Kidney (tissue), 14 donors: ENCODE measurements around the gene DUS4L. TPM values are rescaled to one million over a fixed set of nuclear protein-coding genes. Genes with fewer than 3 reads are reported as not detected.

Experiments used
- DNase-seq, 5 donors: peaks; one replicate each; pipeline ENCODE4 v3.0.0-alpha.2; 2013 to 2020
- FAIRE-seq: peaks from 2 replicates; lab custom pipeline; 2012; peaks lifted over from hg19 to GRCh38; lab: Jason Lieb, UNC
- H3K27ac ChIP-seq, 2 donors: one replicate each; pipeline ENCODE4 v1.7.0; 2013; ENCODE audit warnings: low read depth in 2 of 2, low read length in 2 of 2, inconsistent platforms in 1 of 2
- H3K27me3 ChIP-seq: one replicate; pipeline ENCODE4 v1.7.1; 2013; ENCODE audit warnings: low read length, inconsistent platforms; ENCODE audit not compliant: control insufficient read depth, insufficient read depth
- H3K36me3 ChIP-seq, 3 donors: one replicate each; pipeline versions ENCODE4 v1.7.0 to v1.7.1; 2013; ENCODE audit warnings: low read length in 3 of 3, control low read depth in 1 of 3, inconsistent platforms in 1 of 3; ENCODE audit not compliant: insufficient read depth in 3 of 3, control insufficient read depth in 2 of 3
- H3K4me1 ChIP-seq, 3 donors: one replicate each; pipeline versions ENCODE4 v1.7.0 to v1.7.1; 2013; ENCODE audit warnings: low read length in 3 of 3, inconsistent platforms in 1 of 3, low read depth in 1 of 3; ENCODE audit not compliant: control insufficient read depth in 2 of 3, insufficient read depth in 2 of 3
- H3K4me3 ChIP-seq, 3 donors: one replicate each; pipeline versions ENCODE4 v1.7.0 to v1.8.1; 2013; ENCODE audit warnings: low read length in 3 of 3, control low read depth in 1 of 3, inconsistent platforms in 1 of 3
- H3K9ac ChIP-seq, 3 donors: one replicate each; pipeline versions ENCODE4 v1.7.0 to v1.7.1; 2013; ENCODE audit warnings: low read length in 3 of 3, control low read depth in 1 of 3, inconsistent platforms in 1 of 3
- H3K9me3 ChIP-seq, 3 donors: one replicate each; pipeline versions ENCODE4 v1.7.0 to v1.7.1; 2013; ENCODE audit warnings: low read length in 3 of 3, control low read depth in 1 of 3, inconsistent platforms in 1 of 3; ENCODE audit not compliant: control insufficient read depth in 2 of 3, insufficient read depth in 1 of 3
- CTCF ChIP-seq: IDR thresholded peaks from 3 replicates; pipeline ENCODE4 v1.5.1; 2012; ENCODE audit warnings: mild to moderate bottlenecking, moderate library complexity, borderline replicate concordance; ENCODE audit not compliant: insufficient read depth; ENCODE audit errors: extremely low read depth
- intact Hi-C: fragments of 100-400 bp; cut with DNase I; formaldehyde crosslinking; loops from one replicate; pipeline ENCODE4 v1.11.1; 2022
- polyA plus RNA-seq: library from polyadenylated mRNA; stranded (reverse); fragments of 350-450 nt; fragmentation: Illumina TruSeq; extraction: RNeasy Lipid Tissue Mini Kit (QIAGEN cat#74804); gene quantifications from one replicate; pipeline ENCODE4 v1.2.3, GENCODE V29; 2014; ENCODE audit warnings: low read depth, low replicate concordance; ENCODE audit not compliant: insufficient read depth
- total RNA-seq: library from RNA; stranded (reverse); fragmentation: NEBNext Ultra II Directional; extraction: Animal tissue kit (Norgen Biotek cat#: 25700); gene quantifications from one replicate; pipeline ENCODE4 v1.2.1, GENCODE V29; 2021
- donor health status: control.
- donor health status: control.
- donor health status: control.
- donor health status: control.
- donor health status: control.
- donor health status: DM: yes; HTN: yes; CAD: no.
- donor health status: Normal renal cell carcinoma (clear cell type).

DUS4L gene
- total and polyA plus RNA-seq, 2 donors from 2014 or later = 7.3 to 8.4 TPM

- intact Hi-C loops = no loop called here
- no peak for DNase-seq
Measured at GRCh38 chr7:107584716-107585115, 20.9 kb downstream of the DUS4L start.

DNA sequence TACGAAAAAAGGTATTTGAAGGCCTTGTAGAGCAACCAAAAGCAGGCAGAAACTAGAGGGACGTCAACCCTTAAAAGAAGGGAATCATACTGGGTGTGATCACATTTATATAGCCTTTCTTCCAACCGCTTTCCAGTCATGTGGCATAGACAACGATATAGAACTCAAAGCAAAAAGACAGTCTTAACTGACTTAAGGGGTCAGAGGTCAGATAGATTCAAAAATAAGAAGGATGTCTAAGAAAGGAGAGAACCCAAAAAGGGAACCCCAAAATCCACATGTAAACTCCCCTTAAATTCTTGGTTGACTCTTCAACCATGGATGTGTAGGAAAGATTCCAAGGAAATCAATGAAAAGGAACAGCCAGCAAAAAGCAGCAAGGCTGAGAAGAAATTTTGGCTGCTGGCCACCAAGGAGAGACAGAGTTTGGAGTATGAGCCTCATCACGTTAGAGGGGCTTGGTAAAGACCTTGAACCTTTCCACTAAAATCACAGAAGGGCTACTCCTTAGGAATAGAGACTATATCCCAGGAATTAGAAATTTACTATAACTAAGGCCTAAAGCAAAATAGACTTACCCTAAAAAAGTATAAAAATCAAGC, 24.9 kb downstream of the DUS4L start:
- TF ChIP-seq CTCF = no peak
- FAIRE-seq (no peak), DNase-seq (no peak)
- Histone ChIP-seq H3K9ac (no peak overlapping the region), H3K27ac (no peak overlapping the region), H3K9me3 (no peaks in the 10 kb centered on the region), H3K4me3 (no peak overlapping the region), H3K36me3 (peaks cover 0 to 4% (median 0%) of the 10 kb centered on the region in 3 donors), H3K27me3 (no peaks in the 10 kb centered on the region), H3K4me1 (no peaks in the 10 kb centered on the region)
- intact Hi-C loops = no loop called here

More at GRCh38 chr7:107584716-107585115, 20.9 kb downstream of the DUS4L start:
- FAIRE-seq = no peak
- Histone ChIP-seq H3K27me3 (no peaks in the 10 kb centered on the region), H3K9me3 (no peaks in the 10 kb centered on the region), H3K36me3 (peaks cover 0 to 4% (median 0%) of the 10 kb centered on the region in 3 donors), H3K4me3 (no peak overlapping the region), H3K4me1 (peaks cover 0 to 4% (median 3%) of the 10 kb centered on the region in 3 donors), H3K9ac (no peak overlapping the region), H3K27ac (no peak overlapping the region)
- TF ChIP-seq CTCF = no peak

- H3K4me3 ChIP-seq = no peak overlapping the region
- DNase-seq (no peak), FAIRE-seq (no peak)
- H3K36me3 ChIP-seq = peaks cover 0 to 5% (median 0%) of the 10 kb centered on the region in 3 donors
- H3K9ac ChIP-seq = no peak overlapping the region
- intact Hi-C loops = no loop called here
- no peak for TF ChIP-seq CTCF
- peaks cover 0 to 5% (median 2%) of the 10 kb centered on the region in 3 donors for H3K4me1 ChIP-seq
- no peak overlapping the region for H3K27ac ChIP-seq
- H3K27me3 ChIP-seq = no peaks in the 10 kb centered on the region
- no peaks in the 10 kb centered on the region for H3K9me3 ChIP-seq
Measured at GRCh38 chr7:107591421-107591820, 27.6 kb downstream of the DUS4L start.
